SK-N-SH treated with all-trans-retinoic acid at 6 μM for 48 hours (cell line): ENCODE measurements around the gene GMIP.

ENCODE experiments used
- ATAC-seq: fragments of 200-7000 bp; cut with Tn5 transposase; 3 replicates; pipeline ENCODE4 v1.9.1; 2020; ENCODE audit warnings: mild to moderate bottlenecking, moderate library complexity
- ARNTL ChIP-seq: fragments of 450-650 bp; formaldehyde crosslinking; IDR thresholded peaks from 2 replicates; pipeline ENCODE4 v1.5.0; 2020; ENCODE audit warnings: low read depth, mild to moderate bottlenecking, moderate library complexity, borderline replicate concordance
- BACH2 ChIP-seq: fragments of 250-450 bp; sonication (Bioruptor Pico); IDR thresholded peaks from 2 replicates; pipeline ENCODE4 v1.9.0; 2021; ENCODE audit warnings: mild to moderate bottlenecking, borderline replicate concordance
- CSDC2 ChIP-seq: fragments of 250-450 bp; sonication (Bioruptor Pico); IDR thresholded peaks from 2 replicates; pipeline ENCODE4 v1.5.0; 2020; ENCODE audit warnings: mild to moderate bottlenecking, moderate library complexity
- ESRRG ChIP-seq: fragments of 250-450 bp; sonication (Bioruptor Pico); IDR thresholded peaks from 2 replicates; pipeline ENCODE4 v1.6.1; 2021; ENCODE audit warnings: mild to moderate bottlenecking
- ISL1 ChIP-seq: fragments of 250-450 bp; sonication (Bioruptor Pico); IDR thresholded peaks from 2 replicates; pipeline ENCODE4 v2.1.2; 2022; ENCODE audit warnings: mild to moderate bottlenecking, moderate library complexity
- OSR1 ChIP-seq: fragments of 250-450 bp; sonication (Bioruptor Pico); IDR thresholded peaks from 2 replicates; pipeline ENCODE4 v1.8.0; 2022; ENCODE audit warnings: moderate library complexity, mild to moderate bottlenecking, inconsistent platforms
- PATZ1 ChIP-seq: fragments of 250-450 bp; sonication (Bioruptor Pico); IDR thresholded peaks from 2 replicates; pipeline ENCODE4 v1.8.0; 2020; ENCODE audit warnings: mild to moderate bottlenecking, moderate library complexity, borderline replicate concordance
- RARB ChIP-seq: fragments of 250-450 bp; sonication (Bioruptor Pico); IDR thresholded peaks from 2 replicates; pipeline ENCODE4 v1.8.0; 2021; ENCODE audit warnings: mild to moderate bottlenecking, moderate library complexity
- SNAI2 ChIP-seq: fragments of 250-450 bp; sonication (Bioruptor Pico); IDR thresholded peaks from 2 replicates; pipeline ENCODE4 v1.5.0; 2020; ENCODE audit warnings: mild to moderate bottlenecking, moderate library complexity
- TCF4 ChIP-seq: fragments of 250-450 bp; sonication (Bioruptor Pico); IDR thresholded peaks from 2 replicates; pipeline ENCODE4 v1.8.0; 2021; ENCODE audit warnings: mild to moderate bottlenecking, moderate library complexity, borderline replicate concordance
- TOX ChIP-seq: fragments of 250-450 bp; sonication (Bioruptor Pico); IDR thresholded peaks from 2 replicates; pipeline ENCODE4 v1.8.0; 2021; ENCODE audit warnings: mild to moderate bottlenecking, moderate library complexity, borderline replicate concordance
- ZC3H10 ChIP-seq: fragments of 250-450 bp; sonication (Bioruptor Pico); IDR thresholded peaks from 2 replicates; pipeline ENCODE4 v1.5.1; 2021; ENCODE audit warnings: mild to moderate bottlenecking, moderate library complexity
- ZFP3 ChIP-seq: fragments of 250-450 bp; sonication (Bioruptor Pico); IDR thresholded peaks from 2 replicates; pipeline ENCODE4 v1.5.0; 2020; ENCODE audit warnings: mild to moderate bottlenecking, moderate library complexity
- ZNF565 ChIP-seq: fragments of 450-650 bp; formaldehyde crosslinking; conservative IDR thresholded peaks from 2 replicates; pipeline ENCODE4 v1.5.0; 2020; ENCODE audit warnings: low read depth, mild to moderate bottlenecking, moderate library complexity
- ZNF70 ChIP-seq: fragments of 450-650 bp; formaldehyde crosslinking; IDR thresholded peaks from 2 replicates; pipeline ENCODE4 v1.5.0; 2020; ENCODE audit warnings: mild to moderate bottlenecking, moderate library complexity
- TF ChIP-seq, protein P1 (sequence below): fragments of 250-450 bp; sonication (Bioruptor Pico); IDR thresholded peaks from 2 replicates; pipeline ENCODE4 v1.8.0; 2021; ENCODE audit warnings: low read depth, mild to moderate bottlenecking, moderate library complexity, borderline replicate concordance
- TF ChIP-seq, protein P2 (sequence below): fragments of 250-450 bp; sonication (Bioruptor Pico); IDR thresholded peaks from 2 replicates; pipeline ENCODE4 v1.5.1; 2021; ENCODE audit warnings: mild to moderate bottlenecking, moderate library complexity
- TF ChIP-seq, protein P3 (sequence below): fragments of 250-450 bp; sonication (Bioruptor Pico); IDR thresholded peaks from 2 replicates; pipeline ENCODE4 v1.5.1; 2020; ENCODE audit warnings: low read depth, mild to moderate bottlenecking, moderate library complexity
- TF ChIP-seq, protein P4 (sequence below): fragments of 250-450 bp; sonication (Bioruptor Pico); IDR thresholded peaks from 2 replicates; pipeline ENCODE4 v1.5.0; 2020; ENCODE audit warnings: mild to moderate bottlenecking, moderate library complexity

The GMIP gene

GRCh38 chr19:19655641-19656343 lies 12.3 kb upstream of the GMIP start:
- TF ChIP-seq ZNF565 (CRISPR knock-in tag) (no peak), BACH2 (CRISPR knock-in tag) (no peak), SNAI2 (CRISPR knock-in tag) (no peak), OSR1 (CRISPR knock-in tag) (no peak), ZFP3 (CRISPR knock-in tag) (no peak), ESRRG (CRISPR knock-in tag) (no peak), TOX (CRISPR knock-in tag) (no peak)
- TF ChIP-seq, protein P1, sequence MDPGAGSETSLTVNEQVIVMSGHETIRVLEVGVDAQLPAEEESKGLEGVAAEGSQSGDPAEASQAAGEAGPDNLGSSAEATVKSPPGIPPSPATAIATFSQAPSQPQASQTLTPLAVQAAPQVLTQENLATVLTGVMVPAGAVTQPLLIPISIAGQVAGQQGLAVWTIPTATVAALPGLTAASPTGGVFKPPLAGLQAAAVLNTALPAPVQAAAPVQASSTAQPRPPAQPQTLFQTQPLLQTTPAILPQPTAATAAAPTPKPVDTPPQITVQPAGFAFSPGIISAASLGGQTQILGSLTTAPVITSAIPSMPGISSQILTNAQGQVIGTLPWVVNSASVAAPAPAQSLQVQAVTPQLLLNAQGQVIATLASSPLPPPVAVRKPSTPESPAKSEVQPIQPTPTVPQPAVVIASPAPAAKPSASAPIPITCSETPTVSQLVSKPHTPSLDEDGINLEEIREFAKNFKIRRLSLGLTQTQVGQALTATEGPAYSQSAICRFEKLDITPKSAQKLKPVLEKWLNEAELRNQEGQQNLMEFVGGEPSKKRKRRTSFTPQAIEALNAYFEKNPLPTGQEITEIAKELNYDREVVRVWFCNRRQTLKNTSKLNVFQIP (CRISPR knock-in tag), result no peak
- no peak for ATAC-seq

DNA sequence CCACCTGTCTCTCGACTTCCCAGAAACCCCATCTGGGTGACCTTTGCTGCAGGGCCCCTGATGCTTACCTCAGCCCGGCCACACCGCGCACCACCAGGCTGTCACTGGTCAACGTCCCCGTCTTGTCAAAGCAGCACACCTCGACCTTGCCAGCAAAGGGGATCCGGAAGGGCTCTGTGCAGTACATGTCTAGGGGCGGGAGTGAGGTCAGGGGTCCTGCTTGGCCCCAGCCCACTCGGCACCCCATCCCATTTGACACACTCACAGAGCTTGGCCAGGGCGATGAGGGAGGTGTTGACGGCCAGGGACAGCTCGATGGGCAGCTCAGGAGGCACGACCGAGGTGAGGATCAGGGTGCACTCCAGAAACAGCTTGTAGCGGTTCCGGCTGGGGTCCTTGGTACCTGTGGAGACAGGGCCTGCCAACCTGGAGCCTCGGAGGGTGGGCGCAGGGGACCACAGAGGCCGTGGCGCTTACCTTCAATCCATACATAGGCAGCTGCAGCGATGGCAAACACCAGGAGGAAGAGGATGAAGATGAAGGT lies 11.7 kb upstream of the GMIP start:
- no peak for ATAC-seq
- no peak for TF ChIP-seq RARB (CRISPR knock-in tag)
- TF ChIP-seq TCF4 (CRISPR knock-in tag), result no peak
- TF ChIP-seq, protein P2, sequence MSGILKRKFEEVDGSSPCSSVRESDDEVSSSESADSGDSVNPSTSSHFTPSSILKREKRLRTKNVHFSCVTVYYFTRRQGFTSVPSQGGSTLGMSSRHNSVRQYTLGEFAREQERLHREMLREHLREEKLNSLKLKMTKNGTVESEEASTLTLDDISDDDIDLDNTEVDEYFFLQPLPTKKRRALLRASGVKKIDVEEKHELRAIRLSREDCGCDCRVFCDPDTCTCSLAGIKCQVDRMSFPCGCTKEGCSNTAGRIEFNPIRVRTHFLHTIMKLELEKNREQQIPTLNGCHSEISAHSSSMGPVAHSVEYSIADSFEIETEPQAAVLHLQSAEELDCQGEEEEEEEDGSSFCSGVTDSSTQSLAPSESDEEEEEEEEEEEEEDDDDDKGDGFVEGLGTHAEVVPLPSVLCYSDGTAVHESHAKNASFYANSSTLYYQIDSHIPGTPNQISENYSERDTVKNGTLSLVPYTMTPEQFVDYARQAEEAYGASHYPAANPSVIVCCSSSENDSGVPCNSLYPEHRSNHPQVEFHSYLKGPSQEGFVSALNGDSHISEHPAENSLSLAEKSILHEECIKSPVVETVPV (CRISPR knock-in tag), result no peak
- TF ChIP-seq ZNF565 (CRISPR knock-in tag), result no peak
- no peak for TF ChIP-seq PATZ1 (CRISPR knock-in tag)
- no peak for TF ChIP-seq ARNTL (CRISPR knock-in tag)
- no peak for TF ChIP-seq CSDC2 (CRISPR knock-in tag)
- no peak for TF ChIP-seq ZC3H10 (CRISPR knock-in tag)
- TF ChIP-seq ZNF70 (CRISPR knock-in tag), result no peak
- TF ChIP-seq TOX (CRISPR knock-in tag), result no peak
- no peak for TF ChIP-seq SNAI2 (CRISPR knock-in tag)

- no peak for TF ChIP-seq ZNF565 (CRISPR knock-in tag)
- no peak for TF ChIP-seq SNAI2 (CRISPR knock-in tag)
- no peak for TF ChIP-seq ZFP3 (CRISPR knock-in tag)
- TF ChIP-seq BACH2 (CRISPR knock-in tag), result no peak
- TF ChIP-seq TOX (CRISPR knock-in tag), result no peak
- no peak for TF ChIP-seq ISL1 (CRISPR knock-in tag)
- no peak for TF ChIP-seq PATZ1 (CRISPR knock-in tag)
- TF ChIP-seq, protein P3, sequence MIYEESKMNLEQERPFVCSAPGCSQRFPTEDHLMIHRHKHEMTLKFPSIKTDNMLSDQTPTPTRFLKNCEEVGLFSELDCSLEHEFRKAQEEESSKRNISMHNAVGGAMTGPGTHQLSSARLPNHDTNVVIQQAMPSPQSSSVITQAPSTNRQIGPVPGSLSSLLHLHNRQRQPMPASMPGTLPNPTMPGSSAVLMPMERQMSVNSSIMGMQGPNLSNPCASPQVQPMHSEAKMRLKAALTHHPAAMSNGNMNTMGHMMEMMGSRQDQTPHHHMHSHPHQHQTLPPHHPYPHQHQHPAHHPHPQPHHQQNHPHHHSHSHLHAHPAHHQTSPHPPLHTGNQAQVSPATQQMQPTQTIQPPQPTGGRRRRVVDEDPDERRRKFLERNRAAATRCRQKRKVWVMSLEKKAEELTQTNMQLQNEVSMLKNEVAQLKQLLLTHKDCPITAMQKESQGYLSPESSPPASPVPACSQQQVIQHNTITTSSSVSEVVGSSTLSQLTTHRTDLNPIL (CRISPR knock-in tag), result no peak
- TF ChIP-seq CSDC2 (CRISPR knock-in tag), result no peak
- TF ChIP-seq ARNTL (CRISPR knock-in tag), result no peak
- TF ChIP-seq, protein P4, sequence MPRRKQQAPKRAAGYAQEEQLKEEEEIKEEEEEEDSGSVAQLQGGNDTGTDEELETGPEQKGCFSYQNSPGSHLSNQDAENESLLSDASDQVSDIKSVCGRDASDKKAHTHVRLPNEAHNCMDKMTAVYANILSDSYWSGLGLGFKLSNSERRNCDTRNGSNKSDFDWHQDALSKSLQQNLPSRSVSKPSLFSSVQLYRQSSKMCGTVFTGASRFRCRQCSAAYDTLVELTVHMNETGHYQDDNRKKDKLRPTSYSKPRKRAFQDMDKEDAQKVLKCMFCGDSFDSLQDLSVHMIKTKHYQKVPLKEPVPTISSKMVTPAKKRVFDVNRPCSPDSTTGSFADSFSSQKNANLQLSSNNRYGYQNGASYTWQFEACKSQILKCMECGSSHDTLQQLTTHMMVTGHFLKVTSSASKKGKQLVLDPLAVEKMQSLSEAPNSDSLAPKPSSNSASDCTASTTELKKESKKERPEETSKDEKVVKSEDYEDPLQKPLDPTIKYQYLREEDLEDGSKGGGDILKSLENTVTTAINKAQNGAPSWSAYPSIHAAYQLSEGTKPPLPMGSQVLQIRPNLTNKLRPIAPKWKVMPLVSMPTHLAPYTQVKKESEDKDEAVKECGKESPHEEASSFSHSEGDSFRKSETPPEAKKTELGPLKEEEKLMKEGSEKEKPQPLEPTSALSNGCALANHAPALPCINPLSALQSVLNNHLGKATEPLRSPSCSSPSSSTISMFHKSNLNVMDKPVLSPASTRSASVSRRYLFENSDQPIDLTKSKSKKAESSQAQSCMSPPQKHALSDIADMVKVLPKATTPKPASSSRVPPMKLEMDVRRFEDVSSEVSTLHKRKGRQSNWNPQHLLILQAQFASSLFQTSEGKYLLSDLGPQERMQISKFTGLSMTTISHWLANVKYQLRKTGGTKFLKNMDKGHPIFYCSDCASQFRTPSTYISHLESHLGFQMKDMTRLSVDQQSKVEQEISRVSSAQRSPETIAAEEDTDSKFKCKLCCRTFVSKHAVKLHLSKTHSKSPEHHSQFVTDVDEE (CRISPR knock-in tag), result no peak
- no peak for ATAC-seq
These were observed 11.0 kb upstream of the GMIP start for GRCh38 chr19:19654441-19654840.
